PC-9 (cell line): ENCODE measurements around the gene CALD1.

Source experiments
- EZH2 ChIP-seq: fragments of 200-600 bp; sonication (generic); IDR thresholded peaks from 2 replicates; pipeline ENCODE4 v1.8.0; 2017; ENCODE audit warnings: antibody characterized with exemption, low read depth
- TF ChIP-seq, protein P1 (sequence below): fragments of 200-600 bp; sonication (generic); conservative IDR thresholded peaks from 2 replicates; pipeline ENCODE4 v1.6.1; 2017; ENCODE audit warnings: mixed run types, antibody characterized with exemption, mild to moderate bottlenecking, moderate library complexity

DNA sequence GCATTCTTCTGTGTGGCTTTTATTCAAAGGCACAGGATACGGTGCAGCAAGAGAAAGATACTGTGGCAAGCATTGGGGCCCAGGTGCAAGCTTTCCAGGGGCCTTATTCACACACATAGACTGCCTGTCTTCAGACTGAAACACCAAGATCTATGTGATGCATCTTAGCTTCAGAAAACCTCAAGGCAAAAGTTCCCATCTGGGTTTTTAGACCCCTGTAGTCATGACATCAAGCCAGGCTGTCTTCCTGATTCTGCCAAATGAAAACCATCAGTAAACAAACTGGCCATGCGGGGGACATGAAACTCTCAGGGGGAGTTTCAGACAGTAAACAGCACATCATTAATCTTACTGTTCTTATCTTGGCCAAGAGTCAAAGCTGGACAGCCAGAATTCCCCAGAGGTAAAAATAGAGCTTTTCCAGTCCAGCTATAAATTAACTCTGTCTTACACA lies 216.7 kb downstream of the CALD1 start:
- TF ChIP-seq, protein P1, sequence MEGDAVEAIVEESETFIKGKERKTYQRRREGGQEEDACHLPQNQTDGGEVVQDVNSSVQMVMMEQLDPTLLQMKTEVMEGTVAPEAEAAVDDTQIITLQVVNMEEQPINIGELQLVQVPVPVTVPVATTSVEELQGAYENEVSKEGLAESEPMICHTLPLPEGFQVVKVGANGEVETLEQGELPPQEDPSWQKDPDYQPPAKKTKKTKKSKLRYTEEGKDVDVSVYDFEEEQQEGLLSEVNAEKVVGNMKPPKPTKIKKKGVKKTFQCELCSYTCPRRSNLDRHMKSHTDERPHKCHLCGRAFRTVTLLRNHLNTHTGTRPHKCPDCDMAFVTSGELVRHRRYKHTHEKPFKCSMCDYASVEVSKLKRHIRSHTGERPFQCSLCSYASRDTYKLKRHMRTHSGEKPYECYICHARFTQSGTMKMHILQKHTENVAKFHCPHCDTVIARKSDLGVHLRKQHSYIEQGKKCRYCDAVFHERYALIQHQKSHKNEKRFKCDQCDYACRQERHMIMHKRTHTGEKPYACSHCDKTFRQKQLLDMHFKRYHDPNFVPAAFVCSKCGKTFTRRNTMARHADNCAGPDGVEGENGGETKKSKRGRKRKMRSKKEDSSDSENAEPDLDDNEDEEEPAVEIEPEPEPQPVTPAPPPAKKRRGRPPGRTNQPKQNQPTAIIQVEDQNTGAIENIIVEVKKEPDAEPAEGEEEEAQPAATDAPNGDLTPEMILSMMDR = no peak
- TF ChIP-seq EZH2 = no peak
